ENCODE measurements around the gene MLIP.

- no peak for TF ChIP-seq CTCF (conservative IDR thresholded peaks at IDR 0.05; ENCODE audit: low read depth in 2 of 2)
- TF ChIP-seq EZH2phosphoT487 (IDR thresholded peaks at IDR 0.05; ENCODE audit: unreplicated experiment): no peak
- TF ChIP-seq EZH2 (IDR thresholded peaks at IDR 0.05; ENCODE audit: low read depth, unreplicated experiment): no peak
- no peak for TF ChIP-seq REST (IDR thresholded peaks at IDR 0.05; ENCODE audit: unreplicated experiment)
- TF ChIP-seq POLR2AphosphoS5 (IDR thresholded peaks at IDR 0.05; ENCODE audit: low read depth): no peak
- no peak for TF ChIP-seq NANOG (IDR thresholded peaks at IDR 0.05; ENCODE audit: borderline replicate concordance)
- TF ChIP-seq CREB1 (CRISPR knock-in tag; IDR thresholded peaks at IDR 0.05; ENCODE audit: low read depth): no peak
- TF ChIP-seq ZNF462 (CRISPR knock-in tag; IDR thresholded peaks at IDR 0.05): no peak
- no peak for TF ChIP-seq JUNB (IDR thresholded peaks at IDR 0.05; ENCODE audit: unreplicated experiment)
- TF ChIP-seq STAT1 (IDR thresholded peaks at IDR 0.05; ENCODE audit: unreplicated experiment): no peak
These were observed 29.6 kb downstream of the MLIP start for GRCh38 chr6:54140811-54141210.
